ENCODE measurements around the gene NTM.

- TF ChIP-seq CTCF (IDR thresholded peaks at IDR 0.05; ENCODE audit: low read depth, low read length, poor library complexity, severe bottlenecking), result no peak
- TF ChIP-seq EZH2phosphoT487 (IDR thresholded peaks at IDR 0.05; ENCODE audit: borderline replicate concordance, low read length), result no peak
These were observed 39.4 kb upstream of the NTM start for GRCh38 chr11:131331010-131331409.
